Glomerular visceral epithelial cell (primary cell): ENCODE measurements around the gene RALY.

ENCODE experiments used
- DNase-seq: peaks from one replicate; pipeline ENCODE4 v3.0.0-alpha.2; 2016; ENCODE audit errors: extremely low spot score

The RALY gene

DNA sequence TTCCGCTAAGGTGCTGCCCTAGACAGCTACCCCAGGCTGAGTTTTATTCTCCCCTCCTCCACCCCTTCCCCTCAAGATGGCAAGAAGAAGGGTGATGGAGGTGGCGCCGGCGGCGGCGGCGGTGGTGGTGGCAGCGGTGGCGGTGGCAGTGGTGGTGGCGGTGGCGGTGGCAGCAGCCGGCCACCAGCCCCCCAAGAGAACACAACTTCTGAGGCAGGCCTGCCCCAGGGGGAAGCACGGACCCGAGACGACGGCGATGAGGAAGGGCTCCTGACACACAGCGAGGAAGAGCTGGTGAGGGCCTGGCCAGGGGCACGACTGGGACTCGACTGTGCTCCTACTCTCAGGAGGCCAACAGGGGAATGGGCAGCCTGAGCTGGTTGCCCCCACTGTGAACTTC lies 83.2 kb downstream of the RALY start:
- no peak for DNase-seq

DNA sequence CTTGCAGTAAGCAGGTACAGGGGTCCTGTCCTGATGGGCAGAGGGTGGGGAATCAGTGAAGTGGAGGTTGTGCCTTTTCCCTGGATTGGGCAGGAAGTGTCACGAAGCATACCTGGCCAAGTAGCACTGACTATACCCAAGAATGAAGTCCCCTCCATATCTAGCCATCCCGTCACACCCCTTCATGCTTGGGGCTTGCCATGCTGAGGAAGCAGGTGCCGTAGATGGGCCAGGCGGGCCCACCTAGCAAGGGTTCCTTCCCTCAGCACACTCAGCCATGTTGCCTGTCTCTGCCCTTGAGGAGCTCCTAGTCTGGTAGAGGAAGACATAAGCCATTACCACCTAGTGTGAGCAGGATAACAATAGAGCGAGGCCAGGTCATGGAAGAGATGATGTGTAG lies 84.8 kb downstream of the RALY start:
- no peak for DNase-seq

DNA sequence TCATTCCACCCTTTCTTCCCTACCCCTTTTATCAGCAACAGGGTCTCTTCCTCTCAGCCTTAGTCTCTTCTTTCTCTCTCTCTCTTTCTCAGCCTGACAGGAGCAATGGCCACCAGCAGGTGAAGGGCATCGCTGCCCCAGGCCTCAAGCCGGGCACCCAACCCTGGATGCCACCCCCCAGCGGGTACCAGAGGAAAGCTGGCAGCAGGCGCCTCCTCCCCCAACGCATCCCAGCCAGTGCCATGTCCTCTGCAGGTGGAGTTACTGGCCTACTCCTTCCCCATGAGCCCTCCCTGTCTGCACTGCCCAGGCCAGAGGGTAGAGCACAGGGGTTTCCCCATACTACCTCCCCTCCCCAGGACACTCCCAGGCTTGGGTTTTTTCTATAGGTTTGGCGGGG lies 86.1 kb downstream of the RALY start:
- DNase-seq = no peak

DNA sequence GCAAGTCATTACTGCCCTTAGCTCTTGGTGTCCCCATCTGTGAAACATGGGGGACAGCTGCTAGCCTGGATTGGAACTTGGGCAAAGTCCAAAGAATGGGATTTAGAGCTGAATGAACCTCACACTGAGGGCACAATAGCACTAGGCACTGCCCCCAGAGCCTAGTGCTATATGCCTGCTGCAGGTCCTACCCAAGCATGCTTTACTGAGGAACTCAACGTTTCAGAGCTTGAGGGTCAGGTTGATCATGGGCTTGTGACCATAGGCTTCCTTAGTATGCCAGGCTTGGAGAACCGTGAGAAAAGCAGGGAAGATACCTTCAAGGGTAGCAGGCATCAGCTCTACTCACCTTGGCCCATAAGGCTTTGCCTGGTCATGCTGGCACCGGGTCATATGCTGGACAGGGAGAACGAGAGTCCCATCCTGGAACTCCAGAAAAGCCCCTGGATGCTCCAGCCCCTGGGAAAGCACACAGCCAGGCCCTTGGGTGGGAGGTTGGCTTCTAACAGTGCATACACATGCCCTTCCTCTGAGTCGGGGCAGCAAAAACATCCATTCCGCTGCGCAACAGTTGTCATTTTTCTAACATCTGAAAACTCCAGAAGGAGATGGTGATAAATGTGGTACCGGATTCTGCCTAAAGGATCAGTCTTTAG lies 88.6 kb downstream of the RALY start:
- no peak for DNase-seq

DNA sequence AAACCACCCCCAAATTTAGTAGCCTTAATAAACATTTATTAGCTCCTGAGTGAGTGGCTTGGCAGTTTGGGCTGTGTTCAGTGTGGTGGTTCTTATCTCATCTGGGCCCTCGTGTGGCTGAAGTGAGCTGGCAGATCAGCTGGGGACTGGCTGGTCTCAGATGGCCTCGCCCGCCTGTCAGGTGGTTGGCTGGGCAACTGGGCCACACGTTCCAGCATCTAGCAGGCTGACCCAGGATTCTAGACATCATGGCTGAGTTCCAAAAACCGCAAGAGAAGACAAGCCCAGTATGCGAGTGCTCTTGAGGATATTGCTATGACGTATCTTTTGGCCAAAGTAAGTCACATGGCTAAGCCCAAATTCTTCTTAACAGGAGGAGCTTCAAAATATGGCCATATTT lies 89.4 kb downstream of the RALY start:
- DNase-seq = peak; percentile 81

DNA sequence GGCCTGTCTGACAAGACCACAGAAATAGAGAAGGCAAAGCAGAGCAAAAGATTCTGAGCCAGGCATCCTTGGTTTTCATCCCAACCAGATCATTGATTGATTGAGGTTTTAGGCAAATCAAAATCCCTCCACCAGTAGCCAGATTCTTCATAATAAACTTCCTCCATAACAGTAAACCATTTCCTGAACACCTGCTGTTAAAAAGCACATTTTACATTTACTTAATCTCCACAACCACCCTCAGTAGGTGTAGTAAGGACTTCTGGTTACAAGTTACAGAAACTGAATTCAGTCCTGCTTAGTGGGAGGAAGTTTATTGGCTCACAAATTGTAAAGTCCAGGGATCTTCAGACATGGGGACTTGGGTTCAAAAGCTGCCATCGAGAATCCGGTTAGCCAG lies 90.1 kb downstream of the RALY start:
- DNase-seq = no peak

DNA sequence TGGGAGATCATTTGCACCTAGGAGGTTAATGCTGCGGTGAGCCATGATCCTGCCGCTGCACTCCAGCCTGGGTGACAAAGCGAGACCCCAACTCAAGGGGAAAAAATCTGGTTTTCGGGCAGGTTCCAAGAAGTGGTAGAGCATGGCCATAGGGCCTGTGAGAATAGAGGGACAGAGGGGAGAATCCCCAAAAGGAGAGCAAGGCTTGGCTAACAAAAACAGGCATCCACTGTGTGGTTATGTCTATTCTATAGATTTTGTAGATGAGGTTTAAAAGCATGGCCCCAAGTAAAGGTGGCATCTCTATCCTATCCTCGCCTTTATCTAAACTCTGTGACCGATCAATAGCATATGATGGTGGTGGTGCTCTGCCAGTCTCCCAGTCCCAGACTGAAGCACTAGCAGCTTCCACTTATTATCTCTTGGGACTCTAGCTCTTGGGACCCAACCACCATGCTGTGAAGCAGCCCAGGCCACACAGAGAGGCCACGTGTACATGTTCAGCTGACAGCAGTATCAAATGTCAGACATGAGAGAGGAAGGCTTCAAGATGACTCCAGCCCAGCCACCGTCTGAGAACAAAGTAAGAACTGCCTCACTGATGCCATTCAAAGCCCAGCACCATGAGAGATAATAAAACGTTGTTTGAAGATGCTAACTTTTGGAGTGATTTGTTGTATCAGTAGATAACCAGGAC lies 90.7 kb downstream of the RALY start:
- no peak for DNase-seq

DNA sequence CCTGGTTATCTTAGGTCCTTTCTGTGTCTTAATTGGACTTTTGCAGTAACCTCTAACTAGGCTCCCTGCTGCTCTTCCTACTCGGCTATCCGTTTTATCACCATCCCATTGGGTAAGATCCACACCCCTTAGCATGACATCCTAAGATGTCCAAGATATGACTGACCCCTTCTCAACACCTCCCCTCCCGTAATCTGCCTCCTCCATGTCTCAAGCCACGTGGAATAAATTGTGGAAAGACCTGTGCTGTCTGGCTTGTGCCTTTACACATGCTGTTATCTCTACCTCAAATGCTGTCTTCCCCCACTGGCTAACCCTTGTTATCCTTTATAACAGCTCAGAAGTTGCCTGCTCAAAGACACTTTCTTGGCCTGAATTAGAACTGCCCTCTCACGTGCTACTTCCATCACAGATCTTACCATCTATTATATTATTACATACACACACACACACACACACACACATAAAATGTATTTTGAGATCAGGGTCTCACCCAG lies 91.9 kb downstream of the RALY start:
- no peak for DNase-seq

DNA sequence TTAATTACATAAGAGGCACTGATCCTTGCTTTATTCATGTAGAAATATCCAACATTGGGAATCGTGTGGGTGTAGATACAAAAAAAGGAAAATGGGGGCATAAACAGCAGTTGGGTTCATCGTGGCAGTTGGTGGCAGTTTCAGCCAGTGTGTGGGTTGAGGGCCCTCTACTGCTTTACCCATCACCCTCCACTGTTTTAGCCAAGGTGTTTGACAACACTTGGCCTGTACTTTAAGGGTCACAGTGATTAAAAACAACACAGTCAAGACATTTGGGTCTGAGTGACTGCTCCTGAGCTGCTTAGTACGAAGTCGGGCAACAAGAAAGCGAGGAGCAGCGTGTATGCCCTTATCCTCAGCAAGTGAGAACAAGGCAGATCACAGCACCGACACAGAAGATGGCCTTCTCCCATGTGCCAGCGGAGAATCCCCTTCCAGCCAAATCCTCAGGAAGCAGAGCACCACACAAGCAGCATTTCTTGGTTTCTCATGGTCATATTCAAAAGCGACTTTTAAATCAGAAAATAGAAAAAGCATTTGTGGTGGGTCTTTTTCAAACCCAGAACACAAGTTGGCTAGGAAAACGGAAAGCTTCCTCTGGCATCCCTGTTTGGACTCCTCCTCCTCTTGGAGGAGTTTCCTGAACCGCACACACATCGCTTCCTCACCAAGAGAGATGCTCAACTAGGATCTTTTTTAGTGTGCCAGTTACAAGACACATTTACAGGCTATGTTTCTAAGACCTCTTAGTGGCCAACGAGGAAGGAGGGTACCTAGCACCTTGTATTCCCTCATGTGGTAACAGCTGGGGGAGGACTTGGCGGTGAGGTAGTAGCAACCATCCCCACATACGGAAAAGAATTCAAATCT lies 94.8 kb downstream of the RALY start:
- DNase-seq = no peak

DNA sequence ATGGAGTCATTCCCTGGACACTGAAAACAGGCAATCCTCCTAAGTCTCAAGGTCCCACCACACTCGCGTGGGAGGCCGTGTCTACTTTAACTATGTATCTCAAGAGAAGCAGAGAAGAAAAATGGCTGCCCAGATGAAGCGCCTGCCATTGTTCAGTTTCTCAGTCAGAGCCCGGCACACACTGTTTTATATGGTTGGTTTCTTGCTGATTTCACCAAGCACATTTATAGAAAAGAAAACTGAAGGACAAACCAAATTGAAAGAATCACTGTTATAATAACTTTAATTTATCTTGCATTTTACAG lies 95.4 kb downstream of the RALY start:
- DNase-seq = no peak

DNA sequence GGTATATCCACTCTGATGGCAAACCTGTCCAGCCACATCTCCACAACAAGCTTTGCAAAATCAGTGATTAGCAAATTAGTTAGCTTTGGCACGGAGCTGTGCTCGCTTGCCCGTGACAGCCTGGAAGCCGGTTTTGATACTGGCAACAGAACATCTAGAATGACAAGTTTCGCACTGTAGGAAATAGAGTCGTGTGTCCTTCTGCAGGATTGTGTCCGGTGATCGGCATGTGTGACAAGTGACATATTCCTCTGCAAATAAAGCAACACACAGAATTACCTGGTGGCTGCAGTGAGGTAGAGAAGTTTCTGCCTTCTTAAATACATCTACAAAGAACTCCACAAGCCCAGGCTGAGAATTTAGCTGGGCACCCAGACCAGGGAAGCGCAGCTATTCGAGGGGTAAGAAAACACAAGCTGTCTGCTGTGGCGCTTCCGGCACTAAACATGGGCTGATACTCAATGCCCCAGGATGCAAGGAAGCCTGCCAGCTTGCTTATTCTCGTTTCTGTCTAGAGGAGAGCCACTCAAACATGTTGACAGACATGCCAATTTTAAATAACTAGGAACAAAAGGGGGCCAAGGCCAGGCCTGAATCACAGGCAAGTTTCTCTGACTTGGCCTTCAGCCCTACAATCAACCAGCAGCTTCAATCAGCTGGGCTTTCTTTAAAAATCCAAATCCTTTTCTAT lies 96.1 kb downstream of the RALY start:
- no peak for DNase-seq

DNA sequence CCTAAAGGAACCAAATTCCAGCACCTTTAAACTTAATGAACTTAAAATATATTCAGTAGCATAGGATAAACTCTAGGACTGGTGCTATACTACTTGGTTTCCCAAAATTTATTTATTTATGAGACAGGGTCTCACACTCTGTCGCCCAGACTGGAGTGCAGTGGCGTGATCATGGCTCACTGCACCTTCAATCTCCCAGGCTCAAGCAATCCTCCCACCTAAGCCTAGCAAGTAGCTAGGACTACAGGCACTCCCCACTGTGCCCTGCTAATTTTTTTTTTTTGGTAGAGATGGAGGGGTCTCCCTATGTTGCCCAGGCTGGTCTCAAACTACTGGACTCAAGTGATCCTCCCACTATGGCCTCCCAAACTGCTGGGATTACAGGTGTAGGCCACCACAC lies 96.9 kb downstream of the RALY start:
- no peak for DNase-seq

DNA sequence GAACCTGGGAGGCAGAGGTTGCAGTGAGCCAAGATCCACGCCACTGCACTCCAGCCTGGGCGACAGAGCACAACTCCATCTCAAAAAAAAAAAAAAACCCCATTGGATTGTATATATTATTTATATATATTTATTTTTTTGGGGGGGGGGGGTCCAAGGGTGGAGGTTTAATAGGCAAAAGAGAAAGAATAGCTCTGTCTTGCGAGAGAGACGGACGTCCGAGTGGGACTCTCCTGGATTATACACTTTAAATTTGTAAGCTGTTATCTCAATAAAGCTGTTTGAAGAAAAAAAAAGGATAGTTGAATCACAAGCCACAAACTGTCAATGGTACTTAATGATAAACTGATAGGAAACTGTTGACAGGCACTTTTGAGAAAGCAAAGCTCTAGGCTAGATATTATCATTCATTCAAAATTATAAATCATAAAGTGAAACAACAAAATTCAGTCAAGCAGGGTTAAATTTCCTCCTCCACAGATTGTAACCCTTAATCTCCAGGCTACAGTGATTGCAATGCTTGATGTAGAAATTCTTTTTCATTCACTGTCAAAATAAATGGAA lies 98.0 kb downstream of the RALY start:
- no peak for DNase-seq

DNA sequence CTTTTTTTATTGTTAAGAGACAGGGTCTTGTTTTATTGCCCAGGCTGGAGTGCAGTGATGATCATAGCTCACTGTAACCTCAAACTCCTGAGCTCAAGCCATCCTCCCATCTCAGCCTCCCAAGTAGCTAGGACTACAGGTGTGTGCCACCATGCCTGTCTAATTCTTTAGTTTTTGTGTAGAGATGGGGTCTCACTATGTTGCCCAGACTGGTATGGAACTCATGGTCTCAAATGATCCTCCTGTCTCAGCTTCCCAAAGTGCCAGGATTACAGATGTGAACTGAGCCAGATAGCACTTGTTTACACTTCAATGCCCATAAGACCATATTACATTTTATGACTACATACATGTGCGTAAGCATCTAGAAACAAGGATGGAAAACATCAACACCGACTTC lies 100.2 kb downstream of the RALY start:
- DNase-seq = no peak

DNA sequence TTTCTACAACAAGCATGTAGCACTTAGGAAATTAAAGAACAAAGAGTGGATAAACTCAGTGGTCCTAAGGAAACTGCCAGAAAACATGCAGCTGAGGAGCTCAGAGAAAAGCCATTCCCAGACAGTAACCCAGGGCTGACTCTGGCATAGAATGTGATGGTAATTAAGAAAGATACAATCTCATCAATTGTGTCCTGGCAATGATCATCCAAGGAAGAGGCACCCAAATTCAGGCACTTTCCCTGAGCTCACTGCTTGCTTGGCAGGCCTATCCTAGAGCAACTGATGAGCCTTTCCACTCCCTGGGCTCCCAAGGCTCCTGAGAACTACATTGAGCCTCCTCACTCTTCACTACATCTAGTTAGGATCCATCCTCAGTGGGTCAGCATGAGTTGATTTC lies 102.1 kb downstream of the RALY start:
- DNase-seq = no peak

DNA sequence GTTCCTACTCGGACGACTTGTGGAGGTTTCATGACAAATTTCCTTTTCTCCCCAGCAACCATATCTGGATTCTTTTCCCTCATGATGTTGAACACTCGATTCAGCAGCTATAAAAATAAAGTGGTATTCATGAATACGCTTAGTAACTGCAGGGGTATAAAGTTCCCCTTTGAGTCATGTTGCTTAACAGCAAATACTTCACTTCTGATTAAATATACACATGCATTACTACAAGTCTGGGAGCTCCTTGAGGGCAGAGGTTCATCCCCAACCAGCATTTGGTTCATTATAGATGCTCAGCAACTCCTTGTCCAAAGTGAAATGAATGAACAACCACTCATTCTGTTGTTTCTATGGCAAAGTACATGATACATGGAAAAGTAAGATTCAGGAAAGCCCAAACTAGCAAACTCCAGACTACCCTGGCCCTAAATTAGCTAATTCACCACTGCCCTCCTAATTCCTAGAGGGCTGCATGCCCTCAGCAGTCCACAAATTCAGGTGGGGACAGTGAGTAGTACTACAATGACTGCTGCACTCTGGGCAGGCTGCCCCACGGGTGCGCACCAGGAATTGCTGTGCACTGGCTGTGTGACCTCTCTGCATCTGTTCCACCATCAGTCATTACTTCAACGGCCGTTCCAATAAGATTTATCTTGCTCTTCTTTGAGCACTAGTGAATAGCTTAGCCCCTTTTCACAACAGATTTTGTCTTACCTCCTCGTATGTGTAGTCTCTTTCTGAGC lies 103.2 kb downstream of the RALY start:
- no peak for DNase-seq

DNA sequence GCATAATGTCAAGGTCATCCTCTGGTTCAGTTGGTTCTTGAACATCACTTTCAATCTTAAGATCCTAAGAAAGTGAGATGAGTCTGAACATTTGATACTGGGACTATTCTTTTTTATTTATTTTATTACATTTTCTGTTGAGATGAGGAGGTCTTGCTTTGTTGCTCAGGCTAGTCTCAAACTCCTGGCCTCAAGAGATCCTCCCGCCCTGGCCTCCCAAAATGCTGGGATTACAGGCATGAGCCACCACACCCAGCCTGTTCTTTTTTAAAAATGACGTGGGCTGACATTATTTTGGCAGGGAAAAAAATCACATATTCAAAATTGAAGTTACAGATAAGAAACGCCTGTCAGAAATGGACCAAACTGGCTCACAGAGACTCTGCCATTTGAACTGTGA lies 104.9 kb downstream of the RALY start:
- no peak for DNase-seq

DNA sequence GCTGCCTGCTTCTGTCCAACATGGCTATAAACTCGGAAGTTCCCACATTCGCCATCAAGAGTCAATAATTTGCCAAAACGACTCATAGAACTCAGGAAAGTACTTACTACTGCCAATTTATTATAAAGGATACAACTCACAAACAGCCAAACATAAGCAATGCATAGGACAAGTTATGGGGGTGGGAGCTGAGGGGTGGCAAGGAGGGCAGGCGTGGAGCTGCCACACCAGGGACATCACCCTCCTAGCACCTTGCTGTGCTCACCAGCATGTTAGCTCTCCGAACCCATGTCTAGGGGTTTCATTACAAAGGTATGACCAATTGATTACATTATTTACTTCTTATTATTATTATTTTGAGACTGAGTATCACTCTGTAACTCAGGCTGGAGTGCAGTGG lies 106.0 kb downstream of the RALY start:
- no peak for DNase-seq

DNA sequence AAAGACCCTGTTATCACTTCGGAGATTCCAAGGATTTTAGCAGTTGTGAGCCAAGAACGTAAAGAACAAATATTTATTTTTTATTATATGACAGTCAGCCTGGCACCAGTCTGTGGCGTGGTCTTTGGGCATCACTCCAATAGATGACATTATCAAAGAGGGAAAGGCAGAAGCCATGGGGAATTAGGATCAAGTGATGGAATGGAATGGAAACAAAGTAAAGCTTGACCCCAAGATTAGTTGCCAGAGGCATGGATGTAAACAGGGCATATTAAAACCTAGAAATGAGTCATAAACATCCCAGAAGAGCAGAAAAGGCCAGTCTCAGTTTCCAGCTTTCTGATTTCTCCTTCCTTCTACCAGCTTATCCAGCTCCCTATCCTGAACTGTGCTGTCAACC lies 106.9 kb downstream of the RALY start:
- no peak for DNase-seq

DNA sequence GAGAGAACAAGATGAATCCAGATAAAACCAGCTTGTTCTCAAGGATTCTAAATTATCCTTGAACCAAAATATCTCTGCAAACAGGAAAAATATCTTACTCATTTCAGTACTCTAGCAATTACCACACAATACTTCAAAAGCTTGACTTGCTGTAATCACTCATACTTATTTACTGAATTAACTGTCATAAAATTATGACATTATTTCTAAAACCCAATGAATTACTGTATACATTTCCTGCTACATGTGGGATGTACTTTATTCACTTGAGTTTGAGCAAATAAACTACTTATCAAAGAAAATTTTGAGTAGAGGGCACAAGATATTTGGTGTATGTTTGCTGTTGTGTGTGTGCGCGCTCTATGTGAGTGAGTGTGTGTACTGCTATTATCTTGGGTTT lies 108.6 kb downstream of the RALY start:
- no peak for DNase-seq

DNA sequence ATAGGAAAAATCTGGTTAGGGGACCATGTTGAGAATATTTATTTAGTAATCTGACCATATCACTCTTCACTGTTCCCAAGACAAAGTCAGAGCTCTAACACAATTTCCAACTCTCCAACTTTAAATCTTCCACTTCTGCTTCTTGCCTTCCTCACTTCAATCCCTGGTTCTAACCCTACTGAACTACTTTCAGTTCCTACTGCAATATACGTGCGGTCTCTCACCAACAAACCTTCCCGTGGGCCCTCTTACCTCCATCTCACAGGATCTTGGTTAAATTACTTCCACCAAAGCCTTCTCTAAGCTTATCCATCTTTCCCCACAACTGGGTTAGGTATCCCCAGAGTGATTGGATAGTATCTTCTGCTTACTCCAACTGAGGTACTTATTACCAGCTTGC lies 110.3 kb downstream of the RALY start:
- no peak for DNase-seq
